ENCODE results near the gene ZNHIT6.

Gene ZNHIT6

GRCh38 chr1:85602571-85602970 is 105.7 kb downstream of the ZNHIT6 start:
- H3K9ac ChIP-seq = no peak overlapping the region
- no peak for TF ChIP-seq Cebpa-rat (IDR thresholded peaks at IDR 0.05)
- peaks cover 17% of the 10 kb centered on the region for H3K4me1 ChIP-seq
- H4K20me1 ChIP-seq = no peaks in the 10 kb centered on the region
- H3K9me3 ChIP-seq = no peaks in the 10 kb centered on the region; the same call in 1 of the 2 replicates
- no peaks in the 10 kb centered on the region for H3K36me3 ChIP-seq
- no peaks in the 10 kb centered on the region for H3K27me3 ChIP-seq
- H3K4me2 ChIP-seq = no peak overlapping the region
- H3K27ac ChIP-seq = no peak overlapping the region
- H3K4me3 ChIP-seq = no peak overlapping the region

GRCh38 chr1:85601901-85602300 is 106.3 kb downstream of the ZNHIT6 start:
- H3K27me3 ChIP-seq = no peaks in the 10 kb centered on the region
- H3K4me1 ChIP-seq = peaks cover 19% of the 10 kb centered on the region
- no peak overlapping the region for H3K4me2 ChIP-seq
- no peak overlapping the region for H3K4me3 ChIP-seq
- H3K9ac ChIP-seq = no peak overlapping the region
- no peak overlapping the region for H3K27ac ChIP-seq
- H4K20me1 ChIP-seq = no peaks in the 10 kb centered on the region
- no peak for TF ChIP-seq Cebpa-rat (IDR thresholded peaks at IDR 0.05)
- H3K36me3 ChIP-seq = no peaks in the 10 kb centered on the region
- H3K9me3 ChIP-seq = no peaks in the 10 kb centered on the region; the same call in 1 of the 2 replicates

DNA sequence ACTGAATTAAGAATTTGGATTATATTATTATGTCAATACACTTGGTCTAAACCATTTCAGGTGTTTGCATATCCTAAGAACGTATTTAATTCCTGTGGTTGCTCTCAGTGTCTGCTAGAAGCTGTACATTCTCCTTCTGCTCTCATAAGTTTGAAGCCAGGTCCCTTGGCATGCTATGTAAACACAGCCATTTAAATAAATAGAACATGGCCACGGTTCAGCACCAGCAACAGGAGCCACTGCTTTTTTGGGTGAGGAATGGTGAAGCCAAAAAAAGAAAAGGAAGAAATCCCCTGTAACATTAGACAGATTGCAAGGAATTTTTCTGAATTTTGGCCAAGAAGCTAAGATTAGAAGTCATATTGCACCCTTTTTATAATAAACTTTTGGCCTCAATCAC is 108.6 kb downstream of the ZNHIT6 start:
- no peak overlapping the region for H3K4me3 ChIP-seq
- no peaks in the 10 kb centered on the region for H3K36me3 ChIP-seq
- no peak overlapping the region for H3K27ac ChIP-seq
- H3K4me1 ChIP-seq = peaks cover 24% of the 10 kb centered on the region
- H3K4me2 ChIP-seq = no peak overlapping the region
- no peak overlapping the region for H3K9ac ChIP-seq
- no peak for TF ChIP-seq Cebpa-rat (IDR thresholded peaks at IDR 0.05)
- H3K9me3 ChIP-seq = no peaks in the 10 kb centered on the region; the same call in 1 of the 2 replicates
- H4K20me1 ChIP-seq = no peaks in the 10 kb centered on the region
- H3K27me3 ChIP-seq = no peaks in the 10 kb centered on the region
